Retinal pigment epithelial cell (primary cell): ENCODE results near the gene CDC25C.

Experiments used
- DNase-seq: peaks from one replicate; pipeline ENCODE4 v3.0.0-alpha.2; 2010; ENCODE audit warnings: low read depth
- H3K4me3 ChIP-seq: 2 replicates; pipeline ENCODE4 v1.5.1; 2011; ENCODE audit warnings: mild to moderate bottlenecking, low read length, control low read depth, moderate library complexity
- CTCF ChIP-seq: conservative IDR thresholded peaks from 2 replicates; pipeline ENCODE4 v1.5.1; 2011; ENCODE audit warnings: low read depth, low read length, control low read depth, inconsistent platforms

The CDC25C gene

GRCh38 chr5:138303372-138303771, 28.2 kb downstream of the CDC25C start:
- no peak overlapping the region for H3K4me3 ChIP-seq
- TF ChIP-seq CTCF, result no peak
- DNase-seq, result no peak

- no peak for DNase-seq
- no peak for TF ChIP-seq CTCF
- no peak overlapping the region for H3K4me3 ChIP-seq
Observed at GRCh38 chr5:138289296-138289695, 42.3 kb downstream of the CDC25C start.

- no peak overlapping the region for H3K4me3 ChIP-seq
- TF ChIP-seq CTCF, result no peak
- DNase-seq, result no peak
Observed at GRCh38 chr5:138287246-138287645, 44.4 kb downstream of the CDC25C start.

- H3K4me3 ChIP-seq, result no peak overlapping the region
- TF ChIP-seq CTCF, result peak; percentile 74
- peak; percentile 25 for DNase-seq
Observed at GRCh38 chr5:138282920-138283742, 48.5 kb downstream of the CDC25C start.

GRCh38 chr5:138280915-138281314, 50.7 kb downstream of the CDC25C start:
- H3K4me3 ChIP-seq, result no peak overlapping the region
- no peak for DNase-seq
- TF ChIP-seq CTCF, result no peak

GRCh38 chr5:138276402-138277054, 55.1 kb downstream of the CDC25C start:
- H3K4me3 ChIP-seq, result no peak overlapping the region
- no peak for DNase-seq
- TF ChIP-seq CTCF, result no peak

- no peak for TF ChIP-seq CTCF
- no peak overlapping the region for H3K4me3 ChIP-seq
- DNase-seq, result no peak
Observed at GRCh38 chr5:138275895-138276294, 55.7 kb downstream of the CDC25C start.
